GM21360 (cell line): Measurements from ENCODE around the gene PRR12.

ENCODE experiments used
- ATAC-seq: cut with Tn5 transposase; IDR thresholded peaks from one replicate; pipeline ENCODE4 v1.9.1; 2021; ENCODE audit warnings: mild to moderate bottlenecking, moderate library complexity; ENCODE audit not compliant: unreplicated experiment

PRR12 gene

GRCh38 chr19:49564616-49565045 lies 26.4 kb upstream of the PRR12 start:
- ATAC-seq = no peak

- no peak for ATAC-seq
Measured at GRCh38 chr19:49565261-49565660, 25.7 kb upstream of the PRR12 start.

- no peak for ATAC-seq
Measured at GRCh38 chr19:49566302-49566701, 24.7 kb upstream of the PRR12 start.

- no peak for ATAC-seq
Measured at GRCh38 chr19:49567861-49568441, 23.0 kb upstream of the PRR12 start.

- ATAC-seq = no peak
Measured at GRCh38 chr19:49570138-49570856, 20.7 kb upstream of the PRR12 start.

GRCh38 chr19:49570997-49571676 lies 19.8 kb upstream of the PRR12 start:
- no peak for ATAC-seq

GRCh38 chr19:49573009-49573408 lies 18.0 kb upstream of the PRR12 start:
- ATAC-seq = no peak

- no peak for ATAC-seq
Measured at GRCh38 chr19:49573425-49573824, 17.6 kb upstream of the PRR12 start.

GRCh38 chr19:49574206-49574755 lies 16.7 kb upstream of the PRR12 start:
- no peak for ATAC-seq

GRCh38 chr19:49579193-49579592 lies 11.8 kb upstream of the PRR12 start:
- no peak for ATAC-seq

GRCh38 chr19:49579947-49580263 lies 11.1 kb upstream of the PRR12 start:
- ATAC-seq = no peak

GRCh38 chr19:49580264-49581006 lies 10.5 kb upstream of the PRR12 start, which contains the start of gene NOSIP:
NOSIP (minus strand) TSS chr19:49580556; CDS start chr19:49560691, 19,865 bp downstream.
- ATAC-seq = peak; percentile 82

- ATAC-seq = no peak
Measured at GRCh38 chr19:49581007-49581508, 9.9 kb upstream of the PRR12 start, which contains the start of gene PRRG2. PRRG2 (plus strand) TSS chr19:49581316; CDS start chr19:49583220, 1,904 bp downstream.

GRCh38 chr19:49583239-49583638 lies 7.7 kb upstream of the PRR12 start:
- no peak for ATAC-seq

GRCh38 chr19:49585023-49585422 lies 6.0 kb upstream of the PRR12 start:
- ATAC-seq = no peak

GRCh38 chr19:49587227-49587626 lies 3.8 kb upstream of the PRR12 start:
- ATAC-seq = no peak

- no peak for ATAC-seq
Measured at GRCh38 chr19:49588365-49589122, 2.4 kb upstream of the PRR12 start.

- no peak for ATAC-seq
Measured at GRCh38 chr19:49589502-49589905, 1.5 kb upstream of the PRR12 start.

GRCh38 chr19:49590071-49590970 lies 661 bp upstream of the PRR12 start:
- peak; percentile 46 for ATAC-seq
